GM18870 (cell line): ENCODE measurements around the gene STAT3.
"Not testable (repeated sequence)": the region's sequence is repeated elsewhere in the genome, so short reads cannot be mapped to it uniquely, and the experiment has no call there.

Source experiments
- ATAC-seq: cut with Tn5 transposase; IDR thresholded peaks from one replicate; pipeline ENCODE4 v1.9.1; 2021; ENCODE audit warnings: moderate library complexity; ENCODE audit not compliant: unreplicated experiment

The STAT3 gene

DNA sequence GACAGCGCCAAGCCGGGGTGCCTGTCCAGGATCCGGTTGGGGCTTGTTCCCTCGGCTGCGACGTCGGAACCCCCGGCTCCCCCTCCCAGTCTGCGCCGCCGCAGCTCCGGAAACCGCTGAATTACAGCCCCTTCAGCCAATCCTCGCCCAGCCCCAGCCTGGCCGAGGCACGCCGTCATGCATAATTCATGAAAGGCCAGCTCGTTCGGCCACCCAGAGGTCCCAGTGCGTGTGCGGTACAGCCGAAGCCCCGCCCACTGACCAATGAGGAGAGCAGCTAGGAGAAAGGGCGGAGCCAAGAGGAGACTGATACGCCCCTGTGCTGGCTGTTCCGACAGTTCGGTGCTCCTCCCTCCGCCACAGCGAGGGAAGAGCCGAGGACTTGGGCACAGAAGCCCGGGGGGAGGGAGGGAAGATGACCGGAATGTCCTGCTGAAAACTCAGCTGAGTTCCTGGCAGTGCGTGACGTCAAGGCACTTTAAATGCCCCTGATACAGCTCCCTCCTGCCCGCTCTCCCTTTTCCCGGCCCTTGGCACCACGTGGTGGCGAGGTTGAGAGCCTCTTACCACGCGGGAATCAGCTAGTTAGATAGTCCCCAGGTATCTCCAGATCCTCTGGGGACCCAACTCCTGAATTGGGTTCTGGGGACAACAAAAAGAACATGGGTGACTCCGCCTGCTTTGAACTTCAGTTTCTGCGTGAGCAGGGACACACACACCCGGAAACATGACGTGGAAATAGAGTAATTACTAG is at the start of gene STAT3:
TSS of gene STAT3 (minus strand) at position 62 of the 754 bp plus-strand sequence. CDS start 39,926 bp downstream, outside the sequence.
- ATAC-seq, result peak; percentile 90

- ATAC-seq, result no peak
Observed at GRCh38 chr17:42436391-42436790, 48.1 kb upstream of the STAT3 start.

GRCh38 chr17:42431758-42432161 is 43.5 kb upstream of the STAT3 start:
- no peak for ATAC-seq

DNA sequence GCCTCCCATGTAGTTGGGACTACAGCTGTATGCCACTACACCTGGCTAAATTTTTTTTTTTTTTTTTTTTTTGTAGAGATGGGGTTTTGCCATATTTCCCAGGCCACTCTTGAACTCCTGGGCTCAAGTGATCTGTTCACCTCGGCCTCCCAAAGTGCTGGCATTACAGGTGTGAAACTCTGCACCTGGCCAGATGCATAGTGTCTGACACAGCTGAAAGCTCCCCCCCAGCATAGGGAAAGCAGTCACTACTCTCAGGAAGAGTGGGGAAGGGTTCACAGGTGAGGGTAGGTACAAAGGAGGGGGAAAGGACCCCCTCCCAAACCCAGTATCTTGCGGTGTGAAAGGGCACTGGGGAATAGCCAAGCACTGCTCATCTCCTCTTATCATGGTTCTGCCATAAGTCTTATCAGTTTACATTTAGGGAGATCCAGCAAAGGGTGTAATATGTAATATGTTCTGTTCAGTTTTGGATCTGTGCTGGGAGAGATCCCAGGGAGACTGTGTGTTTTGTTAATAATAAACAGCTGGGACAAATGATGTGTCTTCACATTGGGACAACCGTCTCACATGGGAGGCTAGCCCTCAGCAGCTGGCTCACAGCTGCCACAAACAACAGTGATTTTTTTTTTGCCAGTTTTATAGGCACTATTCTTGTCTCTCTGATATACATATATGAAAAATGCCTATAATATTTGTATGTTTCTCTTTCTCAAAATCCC is 41.6 kb upstream of the STAT3 start:
- no peak for ATAC-seq

DNA sequence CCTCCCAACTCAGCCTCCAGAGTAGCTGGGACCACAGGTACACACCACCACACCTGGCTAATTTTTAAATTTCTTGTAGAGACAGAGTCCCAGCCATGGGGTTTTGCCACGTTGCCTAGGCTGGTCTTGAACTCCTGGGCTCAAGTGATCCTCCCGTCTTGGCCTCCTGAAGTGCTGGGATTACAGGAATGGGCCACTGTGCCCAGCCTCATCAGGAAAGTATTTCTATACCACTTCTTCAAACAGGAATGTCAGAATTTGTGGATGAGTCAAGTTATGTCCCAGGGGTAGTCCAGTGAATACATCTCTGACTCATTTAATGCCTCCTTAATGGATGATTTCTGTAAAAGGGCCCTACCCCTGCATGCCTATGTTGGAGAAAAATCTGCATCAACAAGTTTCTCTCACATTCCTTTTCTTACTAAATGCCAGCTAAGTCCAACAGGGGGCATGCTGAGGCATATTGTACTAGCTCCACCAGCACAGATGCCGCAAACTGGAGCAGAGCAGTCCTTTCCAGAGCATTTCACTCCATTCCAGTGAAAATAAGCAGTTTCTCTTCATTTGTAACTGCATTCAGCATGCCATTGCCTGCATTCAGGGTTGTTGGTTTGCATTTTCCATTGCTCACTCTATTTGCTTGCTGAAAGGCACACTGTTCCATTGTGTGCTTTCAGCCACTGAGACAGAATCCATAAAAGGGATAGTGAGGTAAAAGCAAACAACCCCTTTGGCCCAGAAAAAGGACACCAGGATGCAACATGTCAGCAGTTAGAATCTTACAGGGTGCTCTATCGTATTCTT is 40.1 kb upstream of the STAT3 start:
- ATAC-seq, result no peak

- no peak for ATAC-seq
Observed at GRCh38 chr17:42424991-42425610, 36.9 kb upstream of the STAT3 start.

DNA sequence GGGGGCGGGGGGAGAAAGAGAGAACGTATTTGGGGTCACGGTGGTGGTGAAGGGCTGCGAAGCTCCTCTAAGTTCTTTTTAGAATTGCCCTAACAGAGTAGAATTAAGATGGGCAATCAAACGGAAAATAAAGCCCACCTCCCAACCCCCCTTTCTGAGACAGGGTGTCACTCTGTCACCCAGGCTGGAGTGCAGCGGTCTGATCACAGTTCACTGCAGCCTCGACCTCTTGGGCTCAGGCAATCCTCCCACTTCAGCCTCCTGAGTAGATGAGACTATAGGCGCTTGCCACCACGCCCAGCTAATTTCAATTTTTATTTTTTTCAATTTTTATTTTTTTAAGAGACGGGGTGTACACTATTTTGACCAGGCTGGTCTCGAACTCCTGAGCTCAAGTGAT is 35.5 kb upstream of the STAT3 start:
- no peak for ATAC-seq

DNA sequence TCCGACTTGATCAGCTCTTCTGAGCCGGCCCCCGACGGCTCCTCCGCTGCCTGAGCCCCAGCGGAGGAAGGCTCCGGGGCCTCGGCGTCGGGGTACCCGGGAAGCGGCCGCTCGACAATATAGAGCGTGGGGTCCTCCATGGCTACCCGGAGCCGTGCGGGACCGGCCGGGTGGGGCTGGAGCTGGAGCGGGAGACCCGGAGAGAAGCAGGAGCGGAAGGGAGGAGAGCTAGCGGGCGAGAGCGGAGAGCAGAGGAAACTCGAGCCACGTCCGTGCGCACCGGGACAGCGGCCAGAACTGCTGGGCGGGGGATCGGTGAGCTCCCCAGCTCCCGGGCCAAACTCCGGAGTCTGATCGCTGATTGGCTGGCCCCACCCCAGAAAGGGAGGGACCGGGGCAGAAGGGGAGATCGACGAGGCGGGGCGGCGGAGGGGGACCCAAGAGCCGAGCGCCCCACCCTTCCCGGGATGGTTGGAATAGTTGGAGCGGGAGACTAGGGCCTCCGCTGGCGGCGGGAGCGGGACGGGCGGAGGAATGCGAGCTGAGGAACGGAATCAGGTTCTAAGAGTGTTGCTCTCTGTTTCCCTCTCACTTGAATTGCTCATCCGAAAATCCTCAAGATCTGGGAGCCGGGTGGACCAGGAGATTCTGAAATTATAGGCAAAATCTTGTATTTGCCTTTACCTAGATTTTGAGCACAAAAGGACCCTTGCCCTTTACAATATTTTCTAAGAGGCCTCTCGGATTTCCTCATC is 34.9 kb upstream of the STAT3 start, which contains the start of gene CAVIN1:
TSS of gene CAVIN1 (minus strand) at position 299 of the 755 bp plus-strand sequence. CDS start at position 140, 159 bp downstream.
- ATAC-seq, result no peak

DNA sequence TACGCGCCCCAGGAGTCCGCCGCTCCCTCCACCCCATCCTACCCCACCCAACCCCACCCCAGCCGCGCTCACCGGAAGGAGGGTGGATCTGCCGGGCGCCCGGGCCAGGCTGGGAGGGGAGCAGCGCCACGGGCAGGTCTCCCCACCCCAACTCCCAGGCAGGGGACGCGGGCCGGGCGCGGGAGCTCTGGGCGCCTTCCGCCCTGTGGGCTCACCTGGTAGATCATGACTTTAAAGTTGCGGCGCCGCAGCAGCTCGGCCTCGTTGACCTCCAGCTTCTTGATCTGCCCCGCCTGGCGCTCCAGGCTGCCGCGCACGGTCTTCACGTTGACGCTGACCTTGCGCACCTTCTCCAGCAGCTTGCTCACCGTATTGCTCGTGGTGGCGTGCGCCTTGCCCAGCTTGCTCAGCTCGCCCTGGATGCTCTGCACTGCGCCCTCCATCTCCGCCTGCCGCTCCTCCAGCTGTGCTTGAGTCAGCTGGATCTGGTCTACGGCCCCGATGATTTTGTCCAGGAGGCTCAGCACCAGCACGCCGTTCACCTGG is 34.2 kb upstream of the STAT3 start:
- no peak for ATAC-seq

DNA sequence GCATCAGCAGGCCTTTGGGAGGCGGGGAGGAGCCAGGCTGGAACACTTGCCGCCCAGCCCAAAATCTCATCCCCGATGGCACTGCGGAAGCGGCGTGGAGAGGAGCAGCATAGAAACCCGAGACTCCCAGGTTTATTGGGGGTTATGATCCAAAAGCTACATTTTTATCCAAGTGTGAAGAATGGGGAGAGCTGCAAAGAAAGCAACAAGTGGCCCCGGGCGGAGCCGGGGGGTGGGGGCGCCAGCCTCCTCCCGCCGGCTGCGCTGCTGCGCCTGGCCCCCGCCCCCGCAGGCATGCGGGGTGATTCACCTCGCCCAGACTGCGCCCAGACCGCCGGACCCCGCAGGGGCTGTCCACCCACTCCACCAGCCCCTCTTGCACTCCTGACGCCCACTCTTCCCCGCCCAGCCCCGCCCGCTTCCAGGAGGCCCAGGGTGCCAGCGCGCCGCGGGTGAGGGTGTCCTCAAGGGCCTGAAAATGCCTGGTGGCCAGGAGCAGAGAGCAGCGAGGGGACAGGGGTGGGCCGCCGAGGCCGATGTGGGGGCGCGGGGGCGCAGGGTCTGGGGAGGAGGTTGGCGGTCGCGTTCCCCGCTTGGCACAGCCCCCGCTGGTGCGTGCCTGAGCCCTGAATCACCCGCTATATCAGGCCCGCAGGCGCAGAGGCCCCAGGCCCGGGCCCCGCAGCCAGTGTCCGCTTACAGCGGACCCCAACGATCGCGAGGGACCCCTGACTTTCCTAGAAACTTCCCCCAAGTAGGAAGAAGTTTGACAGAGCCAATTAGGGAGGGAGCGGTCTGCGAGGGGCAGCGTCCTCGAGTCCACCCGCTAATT is 33.5 kb upstream of the STAT3 start:
- ATAC-seq, result no peak

- ATAC-seq, result no peak
Observed at GRCh38 chr17:42421136-42421506, 32.9 kb upstream of the STAT3 start.

DNA sequence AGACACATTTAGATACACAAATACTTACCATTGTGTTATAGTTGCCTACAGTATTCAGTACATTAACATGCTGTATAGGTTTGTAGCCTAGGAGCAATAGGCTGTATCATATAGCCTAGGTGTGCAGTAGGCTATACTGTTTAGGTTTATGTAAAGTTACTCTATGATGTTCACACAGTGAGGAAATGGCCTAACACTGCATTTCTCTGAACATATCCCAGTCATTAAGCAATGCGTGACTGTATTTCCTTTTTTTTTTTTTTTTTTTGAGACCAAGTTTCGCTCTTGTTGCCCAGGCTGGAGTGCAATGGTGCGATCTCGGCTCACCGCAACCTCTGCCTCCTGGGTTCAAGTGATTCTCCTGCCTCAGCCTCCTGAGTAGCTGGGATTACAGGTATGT is 29.7 kb upstream of the STAT3 start:
- ATAC-seq, result not testable (repeated sequence)

DNA sequence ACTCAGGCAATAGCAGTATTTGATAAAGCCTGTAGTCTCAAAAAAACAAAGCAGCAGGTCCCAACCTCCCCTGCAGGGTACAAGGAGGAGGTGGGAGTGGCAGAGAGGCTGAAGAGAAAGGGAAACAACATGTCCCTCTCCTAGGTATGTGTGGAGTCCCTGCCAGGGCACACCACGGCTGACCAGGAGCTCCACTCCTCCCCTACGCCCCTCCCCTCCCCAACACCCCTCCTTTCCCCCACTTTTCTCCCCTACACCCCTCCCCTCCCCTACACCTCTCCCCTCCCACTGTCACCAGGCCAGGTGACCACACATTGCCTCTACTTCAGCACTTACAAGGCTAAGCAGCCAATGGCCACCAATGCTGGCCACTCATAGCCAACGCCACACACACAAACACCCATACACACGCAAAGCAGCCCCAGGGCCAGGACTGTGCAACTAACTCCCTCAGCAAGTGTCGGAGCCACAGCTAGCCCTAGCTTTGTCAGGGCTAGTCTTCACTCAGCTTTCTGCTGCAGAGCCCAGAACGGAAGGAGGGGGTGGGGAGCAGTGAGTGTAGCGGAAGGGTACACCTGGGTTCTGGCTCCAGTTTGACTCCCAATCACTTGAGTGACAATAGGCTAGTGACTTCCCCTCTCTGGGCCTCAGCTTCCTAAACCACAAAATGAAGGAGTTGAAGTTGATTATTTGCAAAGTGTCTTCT is 26.6 kb upstream of the STAT3 start:
- no peak for ATAC-seq

- ATAC-seq, result no peak
Observed at GRCh38 chr17:42413464-42414040, 25.3 kb upstream of the STAT3 start.

DNA sequence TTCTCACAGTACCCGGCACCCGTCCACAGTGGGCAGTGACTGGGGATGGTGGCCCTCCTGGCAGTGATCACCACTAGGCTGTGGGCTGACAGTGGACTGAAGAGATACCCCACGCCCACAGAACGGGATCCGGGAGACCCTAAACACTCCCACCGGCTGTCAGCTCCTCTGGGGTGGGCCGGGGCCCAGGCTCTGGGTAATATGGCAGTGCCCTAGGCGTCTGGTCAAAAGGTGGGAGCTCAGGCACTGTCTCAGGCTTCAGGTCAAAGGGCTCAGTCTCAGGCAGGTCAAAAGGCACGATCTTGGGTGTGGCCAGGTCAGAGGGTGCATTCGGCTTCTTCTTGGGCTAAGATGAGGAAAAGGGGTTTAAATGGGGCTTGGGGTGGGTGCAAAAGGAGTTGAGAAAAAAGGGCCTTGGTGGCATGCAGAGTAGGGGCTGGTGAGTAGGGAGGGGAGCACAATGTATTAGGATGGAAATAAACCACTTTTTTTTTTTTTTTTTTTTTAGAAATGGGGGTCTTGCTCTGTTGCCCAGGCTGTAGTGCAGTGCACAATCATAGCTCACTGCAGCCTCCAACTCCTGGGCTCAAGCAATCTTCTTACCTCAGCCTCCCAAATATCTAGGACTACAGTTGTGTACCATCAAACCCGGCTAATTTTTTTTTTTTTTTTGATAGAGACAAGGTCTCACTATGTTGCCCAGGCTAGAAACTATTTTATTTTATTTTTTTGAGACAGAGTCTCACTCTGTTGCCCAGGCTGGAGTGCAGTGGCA is 23.9 kb upstream of the STAT3 start:
- no peak for ATAC-seq

- no peak for ATAC-seq
Observed at GRCh38 chr17:42411361-42411760, 23.1 kb upstream of the STAT3 start.

DNA sequence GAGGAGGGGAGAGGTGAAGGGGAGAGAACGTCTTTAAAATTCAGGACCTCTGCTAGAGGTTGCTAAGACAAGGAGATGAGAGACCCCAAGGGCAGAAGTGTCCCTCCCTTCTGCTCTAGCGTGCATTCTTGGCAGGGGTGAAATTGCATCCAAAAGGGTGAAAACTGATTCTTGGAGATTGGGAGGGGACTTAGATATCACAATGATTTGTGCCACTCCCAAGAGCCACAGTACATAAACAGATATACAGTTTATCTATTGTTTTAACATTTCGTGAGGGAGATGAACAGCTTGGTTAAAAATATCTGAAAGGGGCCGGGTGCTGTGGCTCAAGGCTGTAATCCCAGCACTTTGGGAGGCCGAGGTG is 22.1 kb upstream of the STAT3 start:
- ATAC-seq, result no peak
